Measurements from ENCODE around the gene SMYD5.

SMYD5 gene

DNA sequence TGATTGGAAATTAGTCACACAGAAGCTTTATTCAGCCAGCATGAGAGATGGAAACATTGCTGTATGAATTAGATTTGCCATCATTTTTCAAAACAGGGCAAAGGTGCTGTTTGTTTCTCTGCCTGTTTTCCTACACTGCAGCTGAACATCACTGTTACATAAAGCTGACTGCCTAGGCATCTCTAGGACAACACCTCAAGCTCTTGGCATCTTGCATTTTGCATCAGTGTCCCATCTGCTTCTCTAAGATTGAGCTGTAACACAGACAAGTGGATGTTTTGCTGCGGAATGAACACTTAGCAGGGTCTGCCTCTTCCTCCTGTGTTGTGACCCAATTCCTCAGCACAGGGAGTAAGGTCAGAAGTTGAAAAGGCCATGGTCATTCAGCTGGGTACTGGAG is 24.9 kb downstream of the SMYD5 start:
- no peak for DNase-seq (ENCODE audit: low spot score)

DNA sequence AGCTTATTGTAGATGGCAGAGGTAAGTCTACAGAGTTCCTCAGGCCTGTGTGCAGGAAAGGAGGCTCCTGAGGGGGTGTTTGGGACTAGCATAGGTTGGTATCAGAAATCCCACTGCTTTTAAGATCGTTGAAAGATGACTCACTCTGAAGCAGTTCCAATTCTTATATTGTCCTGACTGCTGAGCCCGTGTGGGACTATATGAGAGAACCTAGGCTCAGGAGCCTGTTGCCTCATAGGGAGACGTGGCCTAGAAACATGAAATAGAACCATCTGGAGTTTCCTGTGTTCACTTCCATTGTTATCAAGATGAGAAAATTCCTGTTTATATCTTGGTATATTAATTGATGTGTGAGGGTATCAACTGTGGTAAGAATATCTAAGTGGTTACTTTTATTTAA is 25.7 kb downstream of the SMYD5 start:
- DNase-seq (ENCODE audit: low spot score) = no peak

- no peak for DNase-seq (ENCODE audit: low spot score)
These were observed 30.0 kb downstream of the SMYD5 start for GRCh38 chr2:73243884-73244570.

GRCh38 chr2:73244580-73244979 is 30.5 kb downstream of the SMYD5 start:
- DNase-seq (ENCODE audit: low spot score) = no peak

DNA sequence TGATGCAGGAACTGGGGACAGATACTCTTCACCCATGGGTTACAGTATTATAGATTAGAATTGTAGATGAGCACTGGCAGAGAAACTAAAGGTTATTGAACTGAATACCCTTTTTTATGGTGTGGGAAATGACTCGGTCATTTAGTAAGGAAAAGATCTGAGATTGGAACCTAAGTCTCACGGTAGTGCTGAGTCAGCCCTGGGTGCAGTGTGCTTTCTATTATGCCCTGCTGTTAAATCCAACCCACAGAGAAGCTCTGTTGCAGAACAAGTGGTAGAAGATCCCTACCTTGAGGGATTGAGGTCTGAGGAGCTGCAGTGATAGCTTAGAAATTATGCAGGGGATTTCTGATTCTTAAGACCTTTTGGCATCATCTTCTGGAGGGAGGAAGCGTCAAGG is 32.8 kb downstream of the SMYD5 start:
- DNase-seq (ENCODE audit: low spot score) = no peak

DNA sequence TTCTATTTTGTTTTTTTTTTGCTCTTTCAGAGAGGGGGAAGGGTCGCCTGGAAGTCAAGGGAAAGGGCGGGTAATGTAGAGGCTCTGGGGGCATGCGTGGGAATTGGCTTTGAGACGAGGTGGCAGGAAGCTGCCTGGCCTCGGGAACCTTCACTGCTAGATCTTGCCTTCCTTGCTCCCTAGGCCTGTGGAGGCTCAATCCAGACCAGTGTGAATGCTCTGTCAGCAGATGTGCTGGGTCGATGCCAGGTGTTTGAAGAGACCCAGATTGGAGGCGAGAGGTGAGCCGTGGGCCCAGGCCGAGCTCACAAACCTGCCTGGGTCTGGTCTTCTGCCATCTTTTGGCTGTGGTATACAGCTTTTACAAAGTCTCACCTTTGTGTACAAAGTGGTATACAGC is 35.6 kb downstream of the SMYD5 start:
- no peak for DNase-seq (ENCODE audit: low spot score)

DNA sequence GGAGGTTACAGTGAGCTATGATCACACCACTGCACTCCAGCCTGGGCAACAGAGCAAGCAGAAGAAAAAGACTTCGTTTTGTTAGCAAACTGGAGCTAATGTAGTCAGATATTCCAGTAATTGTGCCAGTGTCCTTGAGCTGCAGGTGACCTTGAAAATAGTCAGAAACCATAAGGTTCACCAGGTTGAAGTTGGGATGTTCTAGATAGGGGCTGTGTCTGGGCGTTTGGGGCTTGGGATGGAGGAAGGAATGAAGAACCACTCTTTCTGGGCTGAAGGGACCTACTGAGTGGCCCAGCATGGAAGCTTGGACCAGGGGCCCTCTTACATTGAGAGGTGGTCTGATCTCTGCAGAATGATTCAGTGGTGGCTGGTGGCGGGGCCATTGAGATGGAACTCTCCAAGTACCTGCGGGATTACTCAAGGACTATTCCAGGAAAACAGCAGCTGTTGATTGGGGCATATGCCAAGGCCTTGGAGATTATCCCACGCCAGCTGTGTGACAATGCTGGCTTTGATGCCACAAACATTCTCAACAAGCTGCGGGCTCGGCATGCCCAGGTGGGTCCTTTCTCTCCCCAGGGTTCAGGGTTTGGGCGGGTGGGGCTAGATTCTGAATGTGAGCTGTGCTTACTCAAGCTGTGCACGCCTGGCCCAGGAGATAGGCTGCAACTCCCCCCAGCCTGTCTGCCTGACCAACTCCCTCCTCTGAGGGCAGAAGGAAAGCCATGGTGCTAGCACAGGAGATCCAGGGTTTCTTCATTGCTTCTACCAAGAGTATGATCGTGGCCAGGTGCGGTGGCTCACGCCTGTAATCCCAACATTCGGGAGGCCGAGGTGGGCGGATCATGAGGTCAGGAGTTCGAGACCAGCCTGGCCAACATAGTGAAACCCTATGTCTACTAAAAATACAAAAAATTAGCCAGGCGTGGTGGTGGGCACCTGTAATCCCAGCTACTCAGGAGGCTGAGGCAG is 37.1 kb downstream of the SMYD5 start:
- DNase-seq (ENCODE audit: low spot score) = no peak

- no peak for DNase-seq (ENCODE audit: low spot score)
These were observed 38.4 kb downstream of the SMYD5 start for GRCh38 chr2:73252238-73253027.

GRCh38 chr2:73253400-73253799 is 39.4 kb downstream of the SMYD5 start:
- no peak for DNase-seq (ENCODE audit: low spot score)

DNA sequence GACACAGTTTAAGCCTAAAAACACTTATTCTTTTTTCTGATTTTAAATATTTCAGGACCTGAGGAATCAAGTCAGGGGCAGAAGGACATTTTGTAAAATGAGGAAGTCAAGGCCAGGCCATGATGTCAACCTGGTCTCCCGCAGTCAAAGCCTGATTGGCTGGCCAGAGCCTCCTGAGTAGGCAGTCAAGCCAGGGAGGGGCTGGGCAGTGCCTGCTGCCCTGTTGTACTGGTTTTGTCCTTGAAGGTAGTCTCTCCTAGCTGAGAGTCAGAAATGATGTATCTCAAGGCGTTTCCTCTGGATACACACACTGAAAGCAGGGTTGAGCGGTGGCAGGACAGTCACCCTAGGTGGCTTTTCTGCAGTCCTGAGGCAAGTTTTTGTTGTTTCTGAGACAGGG is 39.9 kb downstream of the SMYD5 start:
- DNase-seq (ENCODE audit: low spot score) = no peak

- DNase-seq (ENCODE audit: low spot score) = no peak
These were observed 40.4 kb downstream of the SMYD5 start for GRCh38 chr2:73254343-73255006.

DNA sequence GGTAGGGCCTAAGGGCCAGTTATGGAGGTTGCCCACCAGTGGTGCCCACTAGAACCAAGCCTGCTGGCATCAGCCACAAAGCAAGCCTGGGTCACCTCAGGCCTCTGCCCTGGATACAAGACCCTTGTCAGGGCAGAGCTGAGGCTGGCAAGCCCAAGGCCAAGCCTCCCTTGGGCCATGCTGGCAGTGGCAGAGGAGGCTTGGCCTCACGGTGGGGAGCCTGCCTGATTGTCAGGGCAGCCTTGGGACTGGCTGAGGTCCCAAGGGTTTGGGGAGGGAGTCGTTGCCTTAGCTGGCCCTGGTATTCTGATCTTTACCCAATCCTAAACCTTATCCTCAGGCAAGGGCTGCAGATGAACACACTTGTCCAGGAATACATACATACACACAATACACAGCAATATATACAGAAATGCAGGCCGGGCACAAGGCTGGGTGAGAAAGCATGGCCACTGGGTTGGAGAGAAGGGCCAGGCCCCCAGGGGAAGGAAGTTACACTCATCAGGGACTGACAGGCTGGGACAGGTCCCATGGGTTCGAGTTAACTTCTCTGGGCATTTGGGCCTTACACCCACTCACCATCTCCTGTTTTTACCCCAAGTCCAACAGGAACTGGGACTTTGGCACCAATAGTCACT is 41.1 kb downstream of the SMYD5 start:
- DNase-seq (ENCODE audit: low spot score) = no peak

- DNase-seq (ENCODE audit: low spot score) = no peak
These were observed 42.0 kb downstream of the SMYD5 start for GRCh38 chr2:73255907-73256617.

DNA sequence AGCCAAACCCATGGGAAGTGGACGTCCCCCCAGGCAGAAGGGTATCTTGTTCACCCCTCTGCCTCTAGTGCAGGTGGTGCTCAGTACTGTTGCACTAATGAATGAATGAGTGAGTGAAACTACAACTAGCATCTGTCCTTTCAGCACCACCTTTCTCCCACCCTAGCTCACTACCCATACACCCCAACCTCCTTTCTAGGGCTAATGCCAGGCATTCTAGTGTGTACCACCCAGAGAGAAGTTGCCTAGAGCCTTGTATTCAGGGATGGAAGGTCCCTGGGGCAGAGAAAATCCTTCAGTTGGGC is 42.5 kb downstream of the SMYD5 start:
- DNase-seq (ENCODE audit: low spot score) = no peak

- no peak for DNase-seq (ENCODE audit: low spot score)
These were observed 43.0 kb downstream of the SMYD5 start for GRCh38 chr2:73257021-73257420.

GRCh38 chr2:73257425-73258125 is 43.5 kb downstream of the SMYD5 start:
- no peak for DNase-seq (ENCODE audit: low spot score)

DNA sequence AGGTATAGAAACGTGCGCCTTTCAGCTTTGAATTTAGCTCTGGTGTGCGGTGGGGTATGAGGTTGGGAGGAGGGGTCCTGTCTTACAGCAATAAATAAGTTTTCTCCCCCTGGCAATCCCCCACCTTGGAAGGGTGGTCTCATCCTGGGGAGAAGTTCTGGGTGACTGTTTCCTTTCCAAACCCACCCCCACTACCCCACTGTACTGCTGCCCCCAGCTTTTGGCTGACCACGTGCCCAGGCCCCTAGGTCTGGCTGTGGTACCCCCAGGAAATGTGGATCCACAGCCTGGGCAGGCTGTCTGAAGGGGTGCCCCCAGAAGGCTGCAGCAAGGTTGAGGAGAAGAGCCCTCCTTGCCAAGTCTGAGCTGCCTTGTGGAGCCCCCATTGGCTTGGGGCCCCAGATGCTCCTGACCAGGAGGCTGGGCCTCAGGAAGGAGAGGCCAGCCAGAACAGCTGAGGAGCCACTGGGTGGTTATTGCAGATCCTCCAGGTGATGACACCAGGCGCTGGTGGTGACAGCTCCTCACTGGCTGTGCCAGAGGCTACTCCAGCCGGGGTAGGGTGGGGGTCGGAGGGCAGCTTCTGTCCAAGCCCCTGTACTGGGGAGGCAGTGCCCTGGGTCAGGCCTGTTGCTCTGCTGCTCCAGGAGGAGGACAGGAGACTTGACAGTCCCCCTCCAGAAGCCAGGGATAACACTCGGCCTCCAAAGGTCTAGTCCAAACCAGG is 44.3 kb downstream of the SMYD5 start:
- DNase-seq (ENCODE audit: low spot score) = no peak

GRCh38 chr2:73258913-73259215 is 44.8 kb downstream of the SMYD5 start:
- DNase-seq (ENCODE audit: low spot score) = no peak

- no peak for DNase-seq (ENCODE audit: low spot score)
These were observed 45.2 kb downstream of the SMYD5 start for GRCh38 chr2:73259276-73259675.
